Activated T-cell treated with anti-CD3 and anti-CD28 coated beads for 1 hour (primary cell): ENCODE data around the gene ELMO1.

Experiments used
- DNase-seq: peaks from one replicate; pipeline ENCODE4 v3.0.0-alpha.2; 2020; ENCODE audit warnings: low read depth

ELMO1 gene

GRCh38 chr7:37097276-37097675 is 351.4 kb downstream of the ELMO1 start:
- no peak for DNase-seq

- no peak for DNase-seq
These were observed 352.3 kb downstream of the ELMO1 start for GRCh38 chr7:37096341-37096740.

- no peak for DNase-seq
These were observed 353.5 kb downstream of the ELMO1 start for GRCh38 chr7:37095122-37095521.

GRCh38 chr7:37093257-37093656 is 355.4 kb downstream of the ELMO1 start:
- DNase-seq, result no peak

GRCh38 chr7:37092548-37092947 is 356.1 kb downstream of the ELMO1 start:
- no peak for DNase-seq

- no peak for DNase-seq
These were observed 358.7 kb downstream of the ELMO1 start for GRCh38 chr7:37089972-37090371.

GRCh38 chr7:37085600-37085999 is 363.1 kb downstream of the ELMO1 start:
- no peak for DNase-seq

GRCh38 chr7:37084303-37084702 is 364.4 kb downstream of the ELMO1 start:
- no peak for DNase-seq

- DNase-seq, result no peak
These were observed 365.2 kb downstream of the ELMO1 start for GRCh38 chr7:37083311-37084096.

- DNase-seq, result no peak
These were observed 367.2 kb downstream of the ELMO1 start for GRCh38 chr7:37081436-37081835.

- no peak for DNase-seq
These were observed 369.2 kb downstream of the ELMO1 start for GRCh38 chr7:37079420-37079819.

GRCh38 chr7:37076668-37077067 is 372.0 kb downstream of the ELMO1 start:
- DNase-seq, result no peak

- DNase-seq, result no peak
These were observed 374.3 kb downstream of the ELMO1 start for GRCh38 chr7:37074370-37074769.

GRCh38 chr7:37071124-37071523 is 377.5 kb downstream of the ELMO1 start:
- DNase-seq, result no peak

GRCh38 chr7:37070471-37070870 is 378.2 kb downstream of the ELMO1 start:
- no peak for DNase-seq

- DNase-seq, result no peak
These were observed 378.6 kb downstream of the ELMO1 start for GRCh38 chr7:37070031-37070430.

GRCh38 chr7:37069336-37069735 is 379.3 kb downstream of the ELMO1 start:
- DNase-seq, result no peak

GRCh38 chr7:37068902-37069301 is 379.8 kb downstream of the ELMO1 start:
- DNase-seq, result no peak

GRCh38 chr7:37068038-37068437 is 380.6 kb downstream of the ELMO1 start:
- no peak for DNase-seq

- DNase-seq, result no peak
These were observed 382.8 kb downstream of the ELMO1 start for GRCh38 chr7:37065779-37066271.

- no peak for DNase-seq
These were observed 386.2 kb downstream of the ELMO1 start for GRCh38 chr7:37062560-37062859.

- no peak for DNase-seq
These were observed 386.7 kb downstream of the ELMO1 start for GRCh38 chr7:37061849-37062559.

- DNase-seq, result no peak
These were observed 392.3 kb downstream of the ELMO1 start for GRCh38 chr7:37056234-37056912.
